SK-N-SH (cell line): Measurements from ENCODE around the gene PLAA. TPM values are rescaled to one million over a fixed set of nuclear protein-coding genes. Genes with fewer than 3 reads are reported as not detected.

Experiments
- CTCF ChIA-PET: fragments of 300-600, 350-600 bp; formaldehyde crosslinking; extraction: SDS; loops from one replicate; lab custom pipeline; 2021; lab: Yijun Ruan, JAX
- POLR2A ChIA-PET: fragments of 350-600 bp; sonication (Branson Sonifier 250); formaldehyde crosslinking; extraction: SDS; loops from one replicate; lab custom pipeline; 2020; ENCODE audit warnings: antibody characterized with exemption, inconsistent platforms; lab: Yijun Ruan, JAX
- DNase-seq: peaks from one replicate; pipeline ENCODE4 v3.0.0; 2012
- H2AFZ ChIP-seq: fragments of 200-600 bp; sonication (generic); 2 replicates; pipeline ENCODE4 v1.8.1; 2016; ENCODE audit warnings: antibody characterized with exemption, mild to moderate bottlenecking, low read depth
- H3F3A ChIP-seq: fragments of 200-600 bp; sonication (generic); replicated peaks from 2 replicates; pipeline ENCODE3; 2016; ENCODE audit warnings: antibody characterized with exemption, mild to moderate bottlenecking; ENCODE audit not compliant: insufficient read depth
- H3K27ac ChIP-seq, 2 experiments: fragments of 200-500 bp in 1 of 2; fragments of 200-600 bp in 1 of 2; sonication (Bioruptor generic) in 1 of 2; sonication (generic), shearing (Covaris generic) in 1 of 2; 2 replicates each; pipeline versions ENCODE4 v1.5.1 to v1.6.1; 2014 to 2016; ENCODE audit warnings: low read depth in 2 of 2, inconsistent platforms in 1 of 2, low read length in 1 of 2, mild to moderate bottlenecking in 1 of 2, mixed read lengths in 1 of 2
- H3K27me3 ChIP-seq: fragments of 200-600 bp; sonication (generic), shearing (Covaris generic); 2 replicates; pipeline ENCODE4 v1.6.1; 2016; ENCODE audit warnings: mixed run types; ENCODE audit not compliant: insufficient read depth
- H3K36me3 ChIP-seq, 2 experiments: fragments of 200-500 bp in 1 of 2; fragments of 200-600 bp in 1 of 2; sonication (Bioruptor generic) in 1 of 2; sonication (generic) in 1 of 2; replicated peaks in 1 of 2; 2 replicates each; pipeline versions ENCODE3 to v1.5.1; 2014 to 2016; ENCODE audit warnings: low read length in 1 of 2, mild to moderate bottlenecking in 1 of 2; ENCODE audit not compliant: insufficient read depth in 2 of 2, control insufficient read depth in 1 of 2
- H3K4me1 ChIP-seq, 2 experiments: fragments of 200-500 bp in 1 of 2; fragments of 200-600 bp in 1 of 2; sonication (Bioruptor generic) in 1 of 2; sonication (generic), shearing (Covaris generic) in 1 of 2; 2 replicates each; pipeline versions ENCODE4 v1.5.1 to v1.6.1; 2014 to 2016; ENCODE audit warnings: low read depth in 1 of 2, low read length in 1 of 2, mixed run types in 1 of 2; ENCODE audit not compliant: insufficient read depth in 2 of 2, control insufficient read depth in 1 of 2
- H3K4me2 ChIP-seq: fragments of 200-600 bp; sonication (generic), shearing (Covaris generic); 2 replicates; pipeline ENCODE4 v1.6.1; 2017; ENCODE audit warnings: mixed run types
- H3K4me3 ChIP-seq, 2 experiments: fragments of 200-500 bp in 1 of 2; fragments of 200-600 bp in 1 of 2; sonication (Bioruptor generic) in 1 of 2; sonication (generic), shearing (Covaris generic) in 1 of 2; 2 replicates each; pipeline versions ENCODE4 v1.5.1 to v1.8.1; 2014 to 2016; ENCODE audit warnings: low read depth in 2 of 2, inconsistent platforms in 1 of 2, low read length in 1 of 2, mild to moderate bottlenecking in 1 of 2, mixed read lengths in 1 of 2, moderate library complexity in 1 of 2
- H3K79me2 ChIP-seq: fragments of 200-600 bp; sonication (generic); 2 replicates; pipeline ENCODE4 v1.8.1; 2017; ENCODE audit warnings: mild to moderate bottlenecking; ENCODE audit not compliant: insufficient read depth
- H3K9ac ChIP-seq: fragments of 200-600 bp; sonication (generic); 2 replicates; pipeline ENCODE4 v1.6.1; 2017; ENCODE audit warnings: mixed run types
- H3K9me2 ChIP-seq: fragments of 200-600 bp; sonication (generic); 2 replicates; pipeline ENCODE4 v1.6.1; 2017; ENCODE audit warnings: mixed run types
- H3K9me3 ChIP-seq: fragments of 200-600 bp; sonication (generic); 2 replicates; pipeline ENCODE4 v1.6.1; 2017; ENCODE audit warnings: mixed run types, mild to moderate bottlenecking, moderate library complexity
- H4K20me1 ChIP-seq: fragments of 200-600 bp; sonication (generic); 2 replicates; pipeline ENCODE4 v1.6.1; 2017; ENCODE audit warnings: mild to moderate bottlenecking, mixed run types; ENCODE audit not compliant: insufficient read depth
- CHD2 ChIP-seq: fragments of 150-350 bp; IDR thresholded peaks from 2 replicates; pipeline ENCODE4 v1.6.1; 2018; ENCODE audit warnings: low read length; ENCODE audit not compliant: partially characterized antibody
- EZH2phosphoT487 ChIP-seq: fragments of 200-600 bp; sonication (generic); IDR thresholded peaks from 2 replicates; pipeline ENCODE4 v1.6.1; 2017; ENCODE audit warnings: low read depth, mixed run types, mild to moderate bottlenecking, antibody characterized with exemption, moderate library complexity, borderline replicate concordance
- FOXJ3 ChIP-seq: sonication (generic); formaldehyde crosslinking; IDR thresholded peaks from 2 replicates; pipeline ENCODE4 v1.5.1; 2020; ENCODE audit warnings: mild to moderate bottlenecking, missing genetic modification reagents
- FOXM1 ChIP-seq: IDR thresholded peaks from 2 replicates; pipeline ENCODE4 v1.4.0; 2012; ENCODE audit warnings: low read depth, mild to moderate bottlenecking
- GATA2 ChIP-seq: sonication (generic); formaldehyde crosslinking; IDR thresholded peaks from 2 replicates; pipeline ENCODE4 v1.5.0; 2020; ENCODE audit warnings: mild to moderate bottlenecking, missing genetic modification reagents
- RCOR1 ChIP-seq: fragments of 150-350 bp; IDR thresholded peaks from 2 replicates; pipeline ENCODE4 v1.6.1; 2017; ENCODE audit warnings: antibody characterized with exemption, low read length
- RFX5 ChIP-seq: IDR thresholded peaks from 2 replicates; pipeline ENCODE4 v1.6.1; 2012; ENCODE audit warnings: mild to moderate bottlenecking, improper control_type of control experiment, low read length
- RXRA ChIP-seq: IDR thresholded peaks from 2 replicates; pipeline ENCODE4 v1.4.0; 2012; ENCODE audit warnings: low read depth, mild to moderate bottlenecking, borderline replicate concordance
- SMC3 ChIP-seq: IDR thresholded peaks from 2 replicates; pipeline ENCODE4 v1.6.1; 2012; ENCODE audit warnings: low read depth, low read length, improper control_type of control experiment
- TEAD4 ChIP-seq: IDR thresholded peaks from 2 replicates; pipeline ENCODE4 v1.4.0; 2012; ENCODE audit warnings: mild to moderate bottlenecking, borderline replicate concordance; ENCODE audit not compliant: insufficient read depth
- USF1 ChIP-seq: IDR thresholded peaks from 2 replicates; pipeline ENCODE4 v1.4.0; 2012; ENCODE audit warnings: low read depth, borderline replicate concordance
- YY1 ChIP-seq: IDR thresholded peaks from 2 replicates; pipeline ENCODE4 v1.4.0; 2012; ENCODE audit warnings: low read depth, mild to moderate bottlenecking
- WGBS: methylation state at CpG from one replicate; pipeline ENCODE4 v1.1.6; 2017; ENCODE audit warnings: low lambda C conversion rate; 5-methylcytosine and 5-hydroxymethylcytosine counted together
- polyA plus RNA-seq, 3 experiments: library from polyadenylated mRNA; depleted of rRNA; stranded (reverse); fragments of >200 nt; gene quantifications; 2 replicates each; pipeline ENCODE4 v1.2.3, GENCODE V29; 2012
- TF ChIP-seq, protein P1 (sequence below): IDR thresholded peaks from 2 replicates; pipeline ENCODE4; 2012
- TF ChIP-seq, protein P2 (sequence below): fragments of 150-350 bp; IDR thresholded peaks from 2 replicates; pipeline ENCODE4 v1.6.1; 2016; ENCODE audit warnings: mild to moderate bottlenecking, low read depth, low read length
- TF ChIP-seq, protein P3 (sequence below): IDR thresholded peaks from 2 replicates; pipeline ENCODE4 v1.4.0; 2012; ENCODE audit warnings: low read depth

The PLAA gene
- polyA plus RNA-seq, 1 of the 3 experiments (the other 2 are of a cell fraction) = 14.0 TPM

- ChIA-PET CTCF (interaction anchor here (0.9 kb wide), 1 partner anchor 48 kb away, joined by 3 read pairs; no protein-coding TSS in a partner anchor), POLR2A (no interaction called here)
- Histone ChIP-seq H3K9me3 (peaks cover 14% of the 10 kb centered on the region; the same call in 1 of the 2 replicates), H3K36me3 (peaks cover 4 to 43% of the 10 kb centered on the region in 2 experiments), H3K9me2 (no peaks in the 10 kb centered on the region), H3K27ac (no peak overlapping the region), H3K4me2 (no peak overlapping the region), H3K4me3 (no peak overlapping the region), H3F3A (peaks cover 3% of the 10 kb centered on the region), H4K20me1 (peaks cover 29% of the 10 kb centered on the region), H3K4me1 (peaks cover 0 to 9% of the 10 kb centered on the region in 2 experiments; a peak in 3 of 4 replicates), H3K27me3 (no peaks in the 10 kb centered on the region), H2AFZ (no peak overlapping the region), H3K9ac (no peak overlapping the region), H3K79me2 (peaks cover 100% of the 10 kb centered on the region)
- no peak for DNase-seq
- TF ChIP-seq YY1 = no peak
- no peak for TF ChIP-seq GATA2 (CRISPR knock-in tag)
- TF ChIP-seq RCOR1 = no peak
- TF ChIP-seq RFX5 = no peak
- no peak for TF ChIP-seq FOXJ3 (CRISPR knock-in tag)
- TF ChIP-seq EZH2phosphoT487 = no peak
- WGBS = 100% methylated on average over 1 of the region's 1 CpG
These were observed 6.3 kb downstream of the PLAA start for GRCh38 chr9:26940779-26941178.

DNA sequence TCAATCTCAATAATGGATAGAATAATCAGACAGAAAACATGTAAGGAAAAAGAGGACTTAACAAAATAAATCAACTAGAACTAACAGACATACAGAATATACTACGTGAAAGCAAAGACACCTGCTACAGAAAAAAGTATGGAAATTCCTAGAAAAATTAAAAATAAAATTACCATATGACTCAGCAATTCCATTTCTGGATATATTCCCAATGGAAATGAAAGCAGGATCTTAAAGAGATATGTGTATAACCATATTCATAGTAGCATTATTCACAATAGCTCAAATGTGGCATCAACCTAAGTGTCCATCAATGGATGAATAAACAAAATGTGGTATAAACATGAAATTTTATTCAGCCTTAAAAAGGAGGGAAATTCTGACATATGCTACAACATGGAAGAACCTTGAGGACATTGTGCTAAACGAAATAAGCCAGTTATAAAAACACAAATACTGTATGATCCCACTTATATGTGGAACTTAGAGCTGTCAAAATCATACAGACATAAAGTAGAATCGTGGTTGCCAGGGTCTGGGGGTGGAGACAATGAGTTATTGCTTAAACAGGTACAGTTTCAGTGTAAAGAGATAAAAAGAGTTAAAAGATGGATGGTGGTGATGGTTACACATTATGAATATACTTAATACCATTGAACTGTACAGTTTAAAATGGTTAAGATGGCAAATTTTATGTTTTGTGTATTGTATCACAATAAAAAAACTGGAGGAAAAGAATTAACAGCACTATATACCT, 6.9 kb downstream of the PLAA start:
- ChIA-PET CTCF (interaction anchor here (0.9 to 1.0 kb wide), 2 partner anchors 24 to 47 kb away, joined by 3 read pairs; no protein-coding TSS in a partner anchor), POLR2A (no interaction called here)
- H3K4me2 ChIP-seq = no peak overlapping the region
- H3K9ac ChIP-seq = no peak overlapping the region
- TF ChIP-seq, protein P1, sequence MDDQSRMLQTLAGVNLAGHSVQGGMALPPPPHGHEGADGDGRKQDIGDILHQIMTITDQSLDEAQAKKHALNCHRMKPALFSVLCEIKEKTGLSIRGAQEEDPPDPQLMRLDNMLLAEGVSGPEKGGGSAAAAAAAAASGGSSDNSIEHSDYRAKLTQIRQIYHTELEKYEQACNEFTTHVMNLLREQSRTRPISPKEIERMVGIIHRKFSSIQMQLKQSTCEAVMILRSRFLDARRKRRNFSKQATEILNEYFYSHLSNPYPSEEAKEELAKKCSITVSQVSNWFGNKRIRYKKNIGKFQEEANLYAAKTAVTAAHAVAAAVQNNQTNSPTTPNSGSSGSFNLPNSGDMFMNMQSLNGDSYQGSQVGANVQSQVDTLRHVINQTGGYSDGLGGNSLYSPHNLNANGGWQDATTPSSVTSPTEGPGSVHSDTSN = no peak
- TF ChIP-seq CHD2 (no peak), RFX5 (no peak), RCOR1 (no peak), EZH2phosphoT487 (no peak), TEAD4 (no peak), GATA2 (CRISPR knock-in tag) (no peak), RXRA (no peak), USF1 (no peak), SMC3 (no peak), FOXM1 (no peak)
- TF ChIP-seq, protein P2, sequence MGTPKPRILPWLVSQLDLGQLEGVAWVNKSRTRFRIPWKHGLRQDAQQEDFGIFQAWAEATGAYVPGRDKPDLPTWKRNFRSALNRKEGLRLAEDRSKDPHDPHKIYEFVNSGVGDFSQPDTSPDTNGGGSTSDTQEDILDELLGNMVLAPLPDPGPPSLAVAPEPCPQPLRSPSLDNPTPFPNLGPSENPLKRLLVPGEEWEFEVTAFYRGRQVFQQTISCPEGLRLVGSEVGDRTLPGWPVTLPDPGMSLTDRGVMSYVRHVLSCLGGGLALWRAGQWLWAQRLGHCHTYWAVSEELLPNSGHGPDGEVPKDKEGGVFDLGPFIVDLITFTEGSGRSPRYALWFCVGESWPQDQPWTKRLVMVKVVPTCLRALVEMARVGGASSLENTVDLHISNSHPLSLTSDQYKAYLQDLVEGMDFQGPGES = no peak
- TF ChIP-seq, protein P3, sequence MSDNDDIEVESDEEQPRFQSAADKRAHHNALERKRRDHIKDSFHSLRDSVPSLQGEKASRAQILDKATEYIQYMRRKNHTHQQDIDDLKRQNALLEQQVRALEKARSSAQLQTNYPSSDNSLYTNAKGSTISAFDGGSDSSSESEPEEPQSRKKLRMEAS = no peak
- H3K27me3 ChIP-seq = no peaks in the 10 kb centered on the region
- H3K9me3 ChIP-seq = peaks cover 14% of the 10 kb centered on the region; the same call in 1 of the 2 replicates
- H3F3A ChIP-seq = peaks cover 3% of the 10 kb centered on the region
- no peak overlapping the region for H3K27ac ChIP-seq
- no peak overlapping the region for H3K4me3 ChIP-seq
- WGBS = 80% methylated on average over 3 of the region's 3 CpGs
- no peak for DNase-seq
- H4K20me1 ChIP-seq = peaks cover 30% of the 10 kb centered on the region
- peaks cover 4 to 43% of the 10 kb centered on the region in 2 experiments for H3K36me3 ChIP-seq
- H3K79me2 ChIP-seq = peaks cover 100% of the 10 kb centered on the region
- peaks cover 0 to 4% of the 10 kb centered on the region in 2 experiments; a peak in 3 of 4 replicates for H3K4me1 ChIP-seq
- H3K9me2 ChIP-seq = no peaks in the 10 kb centered on the region
- H2AFZ ChIP-seq = no peak overlapping the region
